Measurements from ENCODE around the gene TOP2A.
"Not testable (repeated sequence)": the region's sequence is repeated elsewhere in the genome, so short reads cannot be mapped to it uniquely, and the experiment has no call there.

Gene TOP2A

GRCh38 chr17:40382251-40382650 lies 35.4 kb downstream of the TOP2A start:
- TF ChIP-seq ZFX (IDR thresholded peaks at IDR 0.05; ENCODE audit: borderline replicate concordance) (no peak), CTCF (IDR thresholded peaks at IDR 0.05) (no peak)
- H3K27ac ChIP-seq = no peak overlapping the region

DNA sequence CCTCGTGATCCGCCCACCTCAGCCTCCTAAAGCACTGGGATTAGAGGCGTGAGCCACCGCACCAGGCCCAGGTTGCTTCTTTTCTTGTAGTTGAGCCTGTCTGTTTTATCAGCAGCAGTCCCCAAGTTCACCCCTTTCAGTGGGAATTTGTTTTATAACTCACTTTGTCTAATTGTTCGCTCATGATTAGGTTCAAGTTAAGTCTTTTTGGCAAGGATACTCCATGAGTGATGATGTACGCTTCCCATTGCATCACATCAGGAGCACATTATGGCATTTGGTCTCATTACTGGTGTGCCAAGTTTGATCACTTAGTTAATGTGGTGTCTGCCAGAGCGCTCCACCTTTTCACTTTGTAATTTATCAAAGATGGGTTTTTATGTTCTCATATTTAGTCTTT lies 38.7 kb downstream of the TOP2A start:
- TF ChIP-seq ZFX (IDR thresholded peaks at IDR 0.05; ENCODE audit: borderline replicate concordance) (no peak), CTCF (IDR thresholded peaks at IDR 0.05) (no peak)
- no peak overlapping the region for H3K27ac ChIP-seq

DNA sequence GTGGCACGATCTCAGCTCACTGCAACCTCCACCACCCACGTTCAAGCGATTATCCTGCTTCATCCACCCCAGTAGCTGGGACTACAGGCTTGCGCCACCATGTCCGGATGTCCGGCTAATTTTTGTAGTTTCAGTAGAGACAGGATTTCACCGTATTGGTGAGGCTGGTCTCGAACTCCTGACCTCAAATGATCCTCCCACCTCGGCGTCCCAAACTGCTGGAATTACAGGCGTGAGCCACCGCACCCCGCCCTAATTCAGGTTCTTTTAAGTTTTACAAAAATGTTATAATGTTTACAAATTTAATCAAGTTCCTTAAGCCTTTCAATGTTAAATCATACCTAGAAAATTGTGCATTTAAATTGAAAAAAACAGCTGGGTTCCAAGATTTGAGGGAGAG lies 39.9 kb downstream of the TOP2A start:
- TF ChIP-seq CTCF (IDR thresholded peaks at IDR 0.05) (no peak), ZFX (IDR thresholded peaks at IDR 0.05; ENCODE audit: borderline replicate concordance) (no peak)

GRCh38 chr17:40376541-40376940 lies 41.2 kb downstream of the TOP2A start:
- H3K27ac ChIP-seq = not testable (repeated sequence)

More for the DNA sequence above, 39.9 kb downstream of the TOP2A start:
- H3K27ac ChIP-seq = no peak overlapping the region

GRCh38 chr17:40375786-40376185 lies 41.9 kb downstream of the TOP2A start:
- not testable (repeated sequence) for H3K27ac ChIP-seq

DNA sequence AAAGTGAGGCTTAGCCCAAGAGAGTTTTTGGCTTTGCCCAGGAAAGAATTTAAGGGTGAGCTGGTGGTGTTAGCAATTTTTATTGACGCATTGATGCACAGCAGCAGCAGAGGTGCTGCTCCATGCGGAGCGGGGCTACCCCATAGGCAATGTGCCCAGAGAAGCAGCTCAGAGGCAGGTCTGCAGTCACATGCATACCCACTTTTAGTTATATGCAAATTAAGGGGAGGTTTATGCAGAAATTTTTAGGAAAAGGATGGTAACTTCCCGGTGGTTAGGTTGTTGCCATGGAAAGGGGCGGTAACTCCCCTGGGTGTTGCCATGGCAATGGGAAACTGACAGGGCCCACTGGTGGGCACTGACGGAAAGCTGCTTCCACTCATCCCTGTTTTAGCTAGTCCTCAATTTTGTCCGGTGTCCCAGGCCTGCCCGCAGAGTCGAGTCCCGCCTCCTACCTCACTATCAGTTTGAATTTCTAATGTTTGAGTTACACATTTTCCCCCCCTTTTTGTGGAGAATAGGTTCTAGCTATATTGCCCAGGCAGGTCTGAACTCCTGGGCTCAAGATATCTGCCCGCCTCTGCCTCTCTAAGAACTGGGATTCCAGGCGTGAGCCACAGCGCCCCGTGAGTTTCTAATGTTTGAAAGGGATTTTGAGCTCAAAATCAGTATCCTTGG lies 42.7 kb downstream of the TOP2A start:
- TF ChIP-seq CTCF (IDR thresholded peaks at IDR 0.05) (no peak), ZFX (IDR thresholded peaks at IDR 0.05; ENCODE audit: borderline replicate concordance) (no peak)
- H3K27ac ChIP-seq = no peak overlapping the region

- no peak overlapping the region for H3K27ac ChIP-seq
- no peak for TF ChIP-seq CTCF (IDR thresholded peaks at IDR 0.05)
- no peak for TF ChIP-seq ZFX (IDR thresholded peaks at IDR 0.05; ENCODE audit: borderline replicate concordance)
These were observed 43.7 kb downstream of the TOP2A start for GRCh38 chr17:40373999-40374398.

DNA sequence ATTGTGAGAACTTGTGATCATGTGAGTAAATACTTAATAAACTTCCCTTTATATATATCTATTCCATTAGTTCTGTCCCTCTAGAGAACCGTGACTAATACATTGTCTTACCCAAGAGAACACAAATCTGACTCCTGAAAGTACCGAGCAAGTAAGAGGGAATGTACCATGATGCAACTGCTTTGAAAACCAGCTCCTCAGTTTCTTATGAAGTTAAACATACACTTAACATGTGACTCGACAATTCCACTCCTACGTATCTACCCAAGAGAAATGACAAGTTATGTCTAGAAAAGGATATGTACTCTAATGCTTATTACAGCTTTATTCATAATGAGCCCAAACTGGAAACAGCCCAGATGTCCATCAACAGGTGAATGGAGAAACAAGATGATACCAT lies 44.4 kb downstream of the TOP2A start:
- no peak for TF ChIP-seq ZFX (IDR thresholded peaks at IDR 0.05; ENCODE audit: borderline replicate concordance)
- no peak overlapping the region for H3K27ac ChIP-seq

DNA sequence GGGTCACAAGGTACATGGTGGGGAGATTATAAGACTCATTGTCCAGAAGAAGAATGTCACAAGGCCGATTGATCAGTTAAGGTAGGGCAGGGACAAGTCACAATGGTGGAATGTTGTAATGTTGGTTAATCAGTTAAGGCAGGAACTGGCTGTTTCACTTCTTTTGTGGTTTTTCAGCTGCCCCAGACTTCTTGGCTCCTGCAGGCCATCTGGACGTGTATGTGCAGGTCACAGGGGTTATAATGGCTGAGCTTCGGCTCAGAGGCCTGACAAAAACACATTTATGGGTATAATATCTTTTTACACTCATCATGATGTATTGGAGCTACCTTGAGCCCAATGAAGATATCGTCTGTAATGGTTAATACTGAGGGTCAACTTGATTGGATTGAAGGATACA lies 45.1 kb downstream of the TOP2A start:
- not testable (repeated sequence) for H3K27ac ChIP-seq

DNA sequence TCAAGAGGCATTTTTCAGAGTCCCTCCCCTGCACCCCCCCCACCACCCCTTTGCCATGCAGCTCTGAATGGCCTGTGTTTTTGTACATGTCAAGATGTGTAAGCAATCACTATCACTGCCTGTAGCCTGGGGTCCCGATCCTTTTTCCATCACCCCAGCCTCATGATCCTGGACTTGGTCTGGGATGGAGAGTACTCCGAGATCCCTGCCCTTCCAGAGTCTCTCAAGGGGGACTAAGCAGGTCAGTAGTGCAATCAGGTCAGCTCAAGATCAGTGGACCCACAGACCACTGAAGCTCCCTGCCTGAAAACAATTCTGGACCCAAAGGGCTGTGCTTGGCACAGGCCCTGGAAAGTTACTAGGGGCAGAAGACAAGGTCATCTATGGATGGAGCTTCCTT lies 45.7 kb downstream of the TOP2A start:
- TF ChIP-seq CTCF (IDR thresholded peaks at IDR 0.05) (no peak), ZFX (IDR thresholded peaks at IDR 0.05; ENCODE audit: borderline replicate concordance) (no peak)
- no peak overlapping the region for H3K27ac ChIP-seq

Measured in 22Rv1 (cell line).